ENCODE results near the gene ATP5F1B. TPM values are rescaled to one million over a fixed set of nuclear protein-coding genes. Genes with fewer than 3 reads are reported as not detected.
A peak's percentile ranks its signal among the peaks of the same experiment; 100 is the strongest.

ATP5F1B gene
- total and polyA plus RNA-seq, 2 of the 13 experiments (the other 11 are each of a cell fraction or from before 2014, with no cell fraction given): 1,051 to 1,180 TPM

DNA sequence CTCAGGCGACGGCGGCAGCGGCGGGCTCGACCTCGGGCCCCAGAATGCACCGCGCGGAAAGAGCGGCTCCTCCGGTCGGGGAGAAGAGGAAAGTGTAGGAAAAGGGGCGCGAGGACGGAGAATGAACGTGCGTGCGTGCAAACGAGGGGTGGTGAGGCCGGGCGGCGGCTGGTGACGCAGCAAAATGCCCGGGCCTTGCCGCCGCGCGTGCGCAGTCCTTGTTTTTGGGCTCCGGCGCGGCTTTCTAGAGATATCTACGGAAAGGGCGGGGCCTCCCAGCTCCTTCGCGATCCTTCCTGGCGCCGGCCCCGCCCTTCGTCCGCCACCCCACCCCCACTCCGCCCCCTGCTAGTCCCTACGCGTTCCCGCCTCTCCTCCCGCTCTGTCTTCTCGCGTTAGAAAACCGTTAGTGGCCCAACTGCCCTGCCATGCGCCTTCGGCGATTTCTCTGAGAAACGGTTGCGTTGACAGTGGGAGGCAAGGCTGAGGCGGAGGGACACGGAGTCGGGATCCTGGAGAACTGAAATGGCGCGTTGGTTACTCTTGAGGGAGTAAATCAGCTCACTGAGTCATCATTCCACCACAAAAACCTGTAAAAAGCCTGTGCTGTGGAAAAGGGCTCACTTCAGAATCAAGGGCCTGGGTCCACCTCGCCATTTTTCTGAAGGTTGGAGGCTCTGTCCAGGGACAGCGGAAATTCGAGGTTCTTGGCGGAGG, 42.5 kb upstream of the ATP5F1B start, which contains the start of gene PTGES3 (continued):
- TF ChIP-seq SMARCC2 (IDR thresholded peaks at IDR 0.05): no peak
- TF ChIP-seq, protein P1, sequence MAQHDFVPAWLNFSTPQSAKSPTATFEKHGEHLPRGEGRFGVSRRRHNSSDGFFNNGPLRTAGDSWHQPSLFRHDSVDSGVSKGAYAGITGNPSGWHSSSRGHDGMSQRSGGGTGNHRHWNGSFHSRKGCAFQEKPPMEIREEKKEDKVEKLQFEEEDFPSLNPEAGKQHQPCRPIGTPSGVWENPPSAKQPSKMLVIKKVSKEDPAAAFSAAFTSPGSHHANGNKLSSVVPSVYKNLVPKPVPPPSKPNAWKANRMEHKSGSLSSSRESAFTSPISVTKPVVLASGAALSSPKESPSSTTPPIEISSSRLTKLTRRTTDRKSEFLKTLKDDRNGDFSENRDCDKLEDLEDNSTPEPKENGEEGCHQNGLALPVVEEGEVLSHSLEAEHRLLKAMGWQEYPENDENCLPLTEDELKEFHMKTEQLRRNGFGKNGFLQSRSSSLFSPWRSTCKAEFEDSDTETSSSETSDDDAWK (CRISPR knock-in tag; IDR thresholded peaks at IDR 0.05): no peak
- TF ChIP-seq SETDB1 (CRISPR knock-in tag; IDR thresholded peaks at IDR 0.05; ENCODE audit: borderline replicate concordance): no peak
- TF ChIP-seq, protein P2, sequence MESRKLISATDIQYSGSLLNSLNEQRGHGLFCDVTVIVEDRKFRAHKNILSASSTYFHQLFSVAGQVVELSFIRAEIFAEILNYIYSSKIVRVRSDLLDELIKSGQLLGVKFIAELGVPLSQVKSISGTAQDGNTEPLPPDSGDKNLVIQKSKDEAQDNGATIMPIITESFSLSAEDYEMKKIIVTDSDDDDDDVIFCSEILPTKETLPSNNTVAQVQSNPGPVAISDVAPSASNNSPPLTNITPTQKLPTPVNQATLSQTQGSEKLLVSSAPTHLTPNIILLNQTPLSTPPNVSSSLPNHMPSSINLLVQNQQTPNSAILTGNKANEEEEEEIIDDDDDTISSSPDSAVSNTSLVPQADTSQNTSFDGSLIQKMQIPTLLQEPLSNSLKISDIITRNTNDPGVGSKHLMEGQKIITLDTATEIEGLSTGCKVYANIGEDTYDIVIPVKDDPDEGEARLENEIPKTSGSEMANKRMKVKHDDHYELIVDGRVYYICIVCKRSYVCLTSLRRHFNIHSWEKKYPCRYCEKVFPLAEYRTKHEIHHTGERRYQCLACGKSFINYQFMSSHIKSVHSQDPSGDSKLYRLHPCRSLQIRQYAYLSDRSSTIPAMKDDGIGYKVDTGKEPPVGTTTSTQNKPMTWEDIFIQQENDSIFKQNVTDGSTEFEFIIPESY (CRISPR knock-in tag; IDR thresholded peaks at IDR 0.05): peak; percentile 95
- TF ChIP-seq AGO2 (optimal IDR thresholded peaks at IDR 0.05; ENCODE audit: low read depth, low read length): peak; percentile 35
- TF ChIP-seq ADNP (CRISPR knock-in tag; IDR thresholded peaks at IDR 0.05): no peak
- peak; percentile 90; the same call in 1 of the 2 replicates for TF ChIP-seq ZNF569 (CRISPR knock-in tag; IDR thresholded peaks at IDR 0.05; ENCODE audit: borderline replicate concordance)
- TF ChIP-seq, protein P3, sequence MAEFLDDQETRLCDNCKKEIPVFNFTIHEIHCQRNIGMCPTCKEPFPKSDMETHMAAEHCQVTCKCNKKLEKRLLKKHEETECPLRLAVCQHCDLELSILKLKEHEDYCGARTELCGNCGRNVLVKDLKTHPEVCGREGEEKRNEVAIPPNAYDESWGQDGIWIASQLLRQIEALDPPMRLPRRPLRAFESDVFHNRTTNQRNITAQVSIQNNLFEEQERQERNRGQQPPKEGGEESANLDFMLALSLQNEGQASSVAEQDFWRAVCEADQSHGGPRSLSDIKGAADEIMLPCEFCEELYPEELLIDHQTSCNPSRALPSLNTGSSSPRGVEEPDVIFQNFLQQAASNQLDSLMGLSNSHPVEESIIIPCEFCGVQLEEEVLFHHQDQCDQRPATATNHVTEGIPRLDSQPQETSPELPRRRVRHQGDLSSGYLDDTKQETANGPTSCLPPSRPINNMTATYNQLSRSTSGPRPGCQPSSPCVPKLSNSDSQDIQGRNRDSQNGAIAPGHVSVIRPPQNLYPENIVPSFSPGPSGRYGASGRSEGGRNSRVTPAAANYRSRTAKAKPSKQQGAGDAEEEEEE (CRISPR knock-in tag; IDR thresholded peaks at IDR 0.05; ENCODE audit: borderline replicate concordance): no peak
- TF ChIP-seq TRIM24 (CRISPR knock-in tag; IDR thresholded peaks at IDR 0.05): no peak
- peak; percentile 98 for TF ChIP-seq ERF (CRISPR knock-in tag; IDR thresholded peaks at IDR 0.05)
- TF ChIP-seq, protein P4, sequence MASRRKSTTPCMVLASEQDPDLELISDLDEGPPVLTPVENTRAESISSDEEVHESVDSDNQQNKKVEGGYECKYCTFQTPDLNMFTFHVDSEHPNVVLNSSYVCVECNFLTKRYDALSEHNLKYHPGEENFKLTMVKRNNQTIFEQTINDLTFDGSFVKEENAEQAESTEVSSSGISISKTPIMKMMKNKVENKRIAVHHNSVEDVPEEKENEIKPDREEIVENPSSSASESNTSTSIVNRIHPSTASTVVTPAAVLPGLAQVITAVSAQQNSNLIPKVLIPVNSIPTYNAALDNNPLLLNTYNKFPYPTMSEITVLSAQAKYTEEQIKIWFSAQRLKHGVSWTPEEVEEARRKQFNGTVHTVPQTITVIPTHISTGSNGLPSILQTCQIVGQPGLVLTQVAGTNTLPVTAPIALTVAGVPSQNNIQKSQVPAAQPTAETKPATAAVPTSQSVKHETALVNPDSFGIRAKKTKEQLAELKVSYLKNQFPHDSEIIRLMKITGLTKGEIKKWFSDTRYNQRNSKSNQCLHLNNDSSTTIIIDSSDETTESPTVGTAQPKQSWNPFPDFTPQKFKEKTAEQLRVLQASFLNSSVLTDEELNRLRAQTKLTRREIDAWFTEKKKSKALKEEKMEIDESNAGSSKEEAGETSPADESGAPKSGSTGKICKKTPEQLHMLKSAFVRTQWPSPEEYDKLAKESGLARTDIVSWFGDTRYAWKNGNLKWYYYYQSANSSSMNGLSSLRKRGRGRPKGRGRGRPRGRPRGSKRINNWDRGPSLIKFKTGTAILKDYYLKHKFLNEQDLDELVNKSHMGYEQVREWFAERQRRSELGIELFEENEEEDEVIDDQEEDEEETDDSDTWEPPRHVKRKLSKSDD (CRISPR knock-in tag; IDR thresholded peaks at IDR 0.05; ENCODE audit: low read depth): peak; percentile 77; the same call in 1 of the 2 replicates
- TF ChIP-seq, protein P5, sequence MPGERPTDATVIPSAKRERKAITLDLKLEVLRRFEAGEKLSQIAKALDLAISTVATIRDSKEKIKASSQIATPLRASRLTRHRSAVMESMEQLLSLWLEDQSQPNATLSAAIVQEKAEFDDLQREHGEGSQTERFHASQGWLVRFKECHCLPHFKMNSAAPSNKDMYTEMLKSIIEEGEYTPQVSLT (CRISPR knock-in tag; IDR thresholded peaks at IDR 0.05; ENCODE audit: borderline replicate concordance, low read depth): no peak; the same call in 1 of the 2 replicates
- TF ChIP-seq ZBTB42 (CRISPR knock-in tag; IDR thresholded peaks at IDR 0.05): peak; percentile 82
- TF ChIP-seq, protein P6, sequence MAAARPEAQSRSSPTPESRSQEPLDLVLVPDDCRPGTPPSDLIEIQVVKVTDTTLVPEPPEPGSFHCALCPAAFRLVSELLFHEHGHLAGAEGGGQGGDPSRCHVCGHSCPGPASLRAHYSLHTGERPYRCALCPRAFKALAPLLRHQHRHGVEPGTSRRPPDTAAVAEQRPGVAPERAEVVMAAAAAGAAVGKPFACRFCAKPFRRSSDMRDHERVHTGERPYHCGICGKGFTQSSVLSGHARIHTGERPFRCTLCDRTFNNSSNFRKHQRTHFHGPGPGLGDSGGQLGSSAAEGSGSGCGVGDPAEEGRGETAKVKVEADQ (CRISPR knock-in tag; IDR thresholded peaks at IDR 0.05; ENCODE audit: borderline replicate concordance): peak; percentile 89; the same call in 1 of the 2 replicates
- peak; percentile 21; the same call in 1 of the 2 replicates for TF ChIP-seq HMG20B (CRISPR knock-in tag; conservative IDR thresholded peaks at IDR 0.05)
- TF ChIP-seq GTF3A (CRISPR knock-in tag; conservative IDR thresholded peaks at IDR 0.05): no peak
- TF ChIP-seq CHD2 (IDR thresholded peaks at IDR 0.05; ENCODE audit: low read depth, low read length): peak; percentile 90

Data from HepG2 (cell line).